ENCODE measurements around the gene SEPTIN1. TPM values are rescaled to one million over a fixed set of nuclear protein-coding genes. Genes with fewer than 3 reads are reported as not detected.
A peak's percentile ranks its signal among the peaks of the same experiment; 100 is the strongest.

SEPTIN1 gene
- total and polyA plus RNA-seq, 2 of the 13 experiments (the other 11 are each of a cell fraction or from before 2014, with no cell fraction given): 0.18 to 0.67 TPM

- TF ChIP-seq ZNF446 (CRISPR knock-in tag; IDR thresholded peaks at IDR 0.05): peak; percentile 88; the same call in 1 of the 2 replicates
- 0 out of 2 replicates have a peak, but pooled peaks have one; percentile 52 for TF ChIP-seq ZNF607 (CRISPR knock-in tag; IDR thresholded peaks at IDR 0.05; ENCODE audit: borderline replicate concordance)
- 0 out of 2 replicates have a peak, but pooled peaks have one; percentile 9 for TF ChIP-seq MTA1 (CRISPR knock-in tag; IDR thresholded peaks at IDR 0.05; ENCODE audit: borderline replicate concordance)
- TF ChIP-seq STAT5B (CRISPR knock-in tag; IDR thresholded peaks at IDR 0.05): peak; percentile 28; the same call in 1 of the 2 replicates
- no peak for TF ChIP-seq KLF15 (CRISPR knock-in tag; IDR thresholded peaks at IDR 0.05; ENCODE audit: borderline replicate concordance)
- 0 out of 2 replicates have a peak, but pooled peaks have one; percentile 19 for TF ChIP-seq ZNF598 (CRISPR knock-in tag; IDR thresholded peaks at IDR 0.05; ENCODE audit: borderline replicate concordance)
- TF ChIP-seq ZNF713 (CRISPR knock-in tag; IDR thresholded peaks at IDR 0.05): 0 out of 2 replicates have a peak, but pooled peaks have one; percentile 39
- TF ChIP-seq ONECUT2 (CRISPR knock-in tag; IDR thresholded peaks at IDR 0.05): 0 out of 2 replicates have a peak, but pooled peaks have one; percentile 8
- TF ChIP-seq TERF1 (CRISPR knock-in tag; IDR thresholded peaks at IDR 0.05): peak; percentile 79; the same call in 1 of the 2 replicates
- TF ChIP-seq CENPT (CRISPR knock-in tag; IDR thresholded peaks at IDR 0.05; ENCODE audit: low read depth): peak; percentile 68; the same call in 1 of the 2 replicates
- TF ChIP-seq ZNF430 (CRISPR knock-in tag; IDR thresholded peaks at IDR 0.05): peak; percentile 97; the same call in 1 of the 2 replicates
- peak; percentile 9; the same call in 1 of the 2 replicates for TF ChIP-seq PAX8 (CRISPR knock-in tag; IDR thresholded peaks at IDR 0.05; ENCODE audit: borderline replicate concordance)
- TF ChIP-seq TMF1 (CRISPR knock-in tag; IDR thresholded peaks at IDR 0.05; ENCODE audit: low read depth): 0 out of 2 replicates have a peak, but pooled peaks have one; percentile 65
- TF ChIP-seq ZNF512B (CRISPR knock-in tag; IDR thresholded peaks at IDR 0.05; ENCODE audit: borderline replicate concordance): no peak
- TF ChIP-seq AHDC1 (CRISPR knock-in tag; IDR thresholded peaks at IDR 0.05; ENCODE audit: borderline replicate concordance): no peak
- 0 out of 2 replicates have a peak, but pooled peaks have one; percentile 8 for TF ChIP-seq ZKSCAN8 (CRISPR knock-in tag; IDR thresholded peaks at IDR 0.05; ENCODE audit: borderline replicate concordance)
- TF ChIP-seq JUN (CRISPR knock-in tag; IDR thresholded peaks at IDR 0.05): 0 out of 2 replicates have a peak, but pooled peaks have one; percentile 32
Measured at GRCh38 chr16:30354423-30355143, 27.8 kb downstream of the SEPTIN1 start (continued).
